Keratinocyte (primary cell): ENCODE measurements around the gene ICAM4. TPM values are rescaled to one million over a fixed set of nuclear protein-coding genes. Genes with fewer than 3 reads are reported as not detected.
A peak's percentile ranks its signal among the peaks of the same experiment; 100 is the strongest.

Source experiments
- DNase-seq: peaks from one replicate; pipeline ENCODE4 v3.0.0-alpha.2; 2011; ENCODE audit warnings: low read depth, missing footprints, low spot score
- FAIRE-seq: peaks from 2 replicates; lab custom pipeline; 2011; peaks lifted over from hg19 to GRCh38; lab: Jason Lieb, UNC
- H2AFZ ChIP-seq: 2 replicates; pipeline ENCODE4 v1.6.0; 2012; ENCODE audit warnings: low read length, control low read depth, inconsistent platforms; ENCODE audit not compliant: control insufficient read depth
- H3K27ac ChIP-seq: 2 replicates; pipeline ENCODE4 v1.5.1; 2011; ENCODE audit warnings: low read length; ENCODE audit not compliant: control insufficient read depth, insufficient read depth
- H3K27me3 ChIP-seq: 3 replicates; pipeline ENCODE4 v1.6.0; 2011; ENCODE audit warnings: low read length; ENCODE audit not compliant: control insufficient read depth, insufficient read depth; ENCODE audit errors: extremely low read depth
- H3K36me3 ChIP-seq, 2 experiments: 2 replicates in 1 of 2; 3 replicates in 1 of 2; pipeline ENCODE4 v1.5.1; 2011; ENCODE audit warnings: low read length in 2 of 2, mild to moderate bottlenecking in 1 of 2; ENCODE audit not compliant: control insufficient read depth in 2 of 2, insufficient read depth in 2 of 2; ENCODE audit errors: extremely low read depth in 1 of 2
- H3K4me1 ChIP-seq: 3 replicates; pipeline ENCODE4 v1.5.1; 2011; ENCODE audit warnings: low read length; ENCODE audit not compliant: control insufficient read depth, insufficient read depth; ENCODE audit errors: extremely low read depth
- H3K4me2 ChIP-seq: 3 replicates; pipeline ENCODE4 v1.6.0; 2011; ENCODE audit warnings: low read depth, low read length; ENCODE audit not compliant: control insufficient read depth, insufficient read depth; ENCODE audit errors: extremely low read depth
- H3K4me3 ChIP-seq, 3 experiments: fragments of 200-600 bp in 1 of 3; sonication (generic) in 1 of 3; 2 replicates in 2 of 3; 3 replicates in 1 of 3; pipeline ENCODE4 v1.5.1; 2011 to 2016; ENCODE audit warnings: low read length in 3 of 3, mild to moderate bottlenecking in 3 of 3, control low read depth in 2 of 3, inconsistent platforms in 1 of 3, low read depth in 1 of 3, mixed read lengths in 1 of 3, mixed run types in 1 of 3, moderate library complexity in 1 of 3; ENCODE audit not compliant: control insufficient read depth in 2 of 3, insufficient read depth in 2 of 3; ENCODE audit errors: extremely low read depth in 1 of 3
- H3K79me2 ChIP-seq: 2 replicates; pipeline ENCODE4 v1.6.0; 2012; ENCODE audit warnings: low read length; ENCODE audit not compliant: control insufficient read depth, insufficient read depth
- H3K9ac ChIP-seq: 3 replicates; pipeline ENCODE4 v1.6.0; 2011; ENCODE audit warnings: low read length; ENCODE audit not compliant: control insufficient read depth, insufficient read depth; ENCODE audit errors: extremely low read depth
- H3K9me1 ChIP-seq: 3 replicates; pipeline ENCODE4 v1.6.0; 2011; ENCODE audit warnings: low read length; ENCODE audit not compliant: control insufficient read depth, insufficient read depth; ENCODE audit errors: extremely low read depth
- H3K9me3 ChIP-seq: 2 replicates; pipeline ENCODE4 v1.5.1; 2012; ENCODE audit warnings: low read depth, low read length; ENCODE audit not compliant: control insufficient read depth
- H4K20me1 ChIP-seq: 3 replicates; pipeline ENCODE4 v1.6.0; 2011; ENCODE audit warnings: low read length; ENCODE audit not compliant: control insufficient read depth, insufficient read depth; ENCODE audit errors: extremely low read depth
- CTCF ChIP-seq, 3 experiments: IDR thresholded peaks in 1 of 3; conservative IDR thresholded peaks in 1 of 3; optimal IDR thresholded peaks in 1 of 3; 2 replicates in 2 of 3; 3 replicates in 1 of 3; pipeline versions ENCODE3 to v1.5.1; 2011; ENCODE audit warnings: low read length in 3 of 3, mild to moderate bottlenecking in 3 of 3, moderate library complexity in 2 of 3, control low read depth in 1 of 3, inconsistent platforms in 1 of 3; ENCODE audit not compliant: insufficient read depth in 2 of 3; ENCODE audit errors: extremely low read depth in 1 of 3
- EZH2 ChIP-seq: IDR thresholded peaks from one replicate; pipeline ENCODE4 v1.6.1; 2012; ENCODE audit warnings: inconsistent platforms, mild to moderate bottlenecking, low read length, moderate library complexity
- dilution Hi-C: fragments of 300-500 bp; cut with MboI; formaldehyde crosslinking; loops from one replicate; pipeline ENCODE4 v1.7.0; 2020; ENCODE audit warnings: low sequenced_read_pairs; ENCODE audit not compliant: extremely low pct_ligation_motif_present
- polyA plus RNA-seq, 5 experiments: library from polyadenylated mRNA; depleted of rRNA in 3 of 5; stranded (reverse) in 3 of 5; stranded (forward) in 1 of 5; unstranded in 1 of 5; fragments of >200 nt; gene quantifications; 1 replicate in 1 of 5; 2 replicates in 3 of 5; 3 replicates in 1 of 5; pipeline versions ENCODE4 v1.2.1 to v1.2.3, GENCODE V29; 2011 to 2012; ENCODE audit warnings: missing spikeins in 2 of 5, low read depth in 1 of 5, low replicate concordance in 1 of 5

ICAM4 gene
- polyA plus RNA-seq, 1 donor (not counting 4 experiments of a cell fraction or from before 2014, with no cell fraction given), result 0.25 TPM

- H3K4me1 ChIP-seq, result peaks cover 12% of the 10 kb centered on the region
- DNase-seq (no peak), FAIRE-seq (no peak)
- no peaks in the 10 kb centered on the region for H3K9me3 ChIP-seq
- no peak overlapping the region for H3K27ac ChIP-seq
- no peaks in the 10 kb centered on the region for H3K79me2 ChIP-seq
- dilution Hi-C loops, result no loop called here
- no peaks in the 10 kb centered on the region for H3K36me3 ChIP-seq
- no peak overlapping the region for H2AFZ ChIP-seq
- no peak for TF ChIP-seq EZH2
- H3K27me3 ChIP-seq, result peaks cover 65% of the 10 kb centered on the region
- H3K9ac ChIP-seq, result no peak overlapping the region
- no peaks in the 10 kb centered on the region for H4K20me1 ChIP-seq
- peak overlapping the region in 1 of 3 experiments; percentile 26 for H3K4me3 ChIP-seq
- no peaks in the 10 kb centered on the region for H3K9me1 ChIP-seq
- peak overlapping the region; percentile 45 for H3K4me2 ChIP-seq
These were observed 8.6 kb downstream of the ICAM4 start for GRCh38 chr19:10295305-10295846.

GRCh38 chr19:10295847-10296591 lies 9.3 kb downstream of the ICAM4 start:
- dilution Hi-C loops, result no loop called here
- FAIRE-seq, result no peak
- no peaks in the 10 kb centered on the region for H4K20me1 ChIP-seq
- no peak overlapping the region for H2AFZ ChIP-seq
- no peaks in the 10 kb centered on the region for H3K36me3 ChIP-seq
- no peak overlapping the region for H3K9ac ChIP-seq
- no peaks in the 10 kb centered on the region for H3K9me3 ChIP-seq
- H3K4me1 ChIP-seq, result peaks cover 6% of the 10 kb centered on the region
- no peak overlapping the region for H3K27ac ChIP-seq
- peak overlapping the region; percentile 45 for H3K4me2 ChIP-seq
- H3K27me3 ChIP-seq, result peaks cover 59% of the 10 kb centered on the region
- H3K9me1 ChIP-seq, result no peaks in the 10 kb centered on the region
- no peak for DNase-seq
- no peak for TF ChIP-seq CTCF (optimal IDR thresholded peaks at IDR 0.05 in 1 of 3, IDR thresholded peaks at IDR 0.05 in 1 of 3, conservative IDR thresholded peaks at IDR 0.05 in 1 of 3; ENCODE audit: extremely low read depth in 1 of 3, insufficient read depth in 2 of 3, low read length in 3 of 3)
- peak; percentile 63 for TF ChIP-seq EZH2
- no peaks in the 10 kb centered on the region for H3K79me2 ChIP-seq
- H3K4me3 ChIP-seq, result peak overlapping the region in 1 of 3 experiments; percentile 26
